ENCODE data around the gene RNF150.

GRCh38 chr4:141126769-141127168 is 6.5 kb downstream of the RNF150 start:
- TF ChIP-seq CTCF (IDR thresholded peaks at IDR 0.05) (no peak), POLR2A (IDR thresholded peaks at IDR 0.05) (no peak)
